PC-3 (cell line): ENCODE results near the gene ITM2C.

Source experiments
- CTCF ChIP-seq: fragments of 300-600 bp; sonication (generic); conservative IDR thresholded peaks from 2 replicates; pipeline ENCODE4 v1.5.1; 2017; ENCODE audit warnings: antibody characterized with exemption, low read depth, mild to moderate bottlenecking, low read length
- EZH2 ChIP-seq: fragments of 300-600 bp; sonication (generic); IDR thresholded peaks from one replicate; pipeline ENCODE4 v1.6.1; 2017; ENCODE audit warnings: antibody characterized with exemption, mild to moderate bottlenecking, low read length; ENCODE audit not compliant: unreplicated experiment

GRCh38 chr2:230901006-230901405 lies 36.3 kb downstream of the ITM2C start:
- TF ChIP-seq CTCF (no peak), EZH2 (no peak)
